Immature natural killer cell (primary cell): ENCODE data around the gene KYNU. TPM values are rescaled to one million over a fixed set of nuclear protein-coding genes. Genes with fewer than 3 reads are reported as not detected.
A peak's percentile ranks its signal among the peaks of the same experiment; 100 is the strongest.
"Not testable (repeated sequence)": the region's sequence is repeated elsewhere in the genome, so short reads cannot be mapped to it uniquely, and the experiment has no call there.

Source experiments
- DNase-seq, 3 donors: peaks; one replicate each; pipeline ENCODE4 v3.0.0; 2022; ENCODE audit warnings: mixed read lengths in 1 of 3
- H3K27ac Mint-ChIP-seq, 6 donors: one replicate each; pipeline ENCODE4 v1.8.0; 2020; ENCODE audit warnings: mixed read lengths in 6 of 6, mild to moderate bottlenecking in 5 of 6, inconsistent platforms in 4 of 6, moderate library complexity in 3 of 6
- H3K27me3 Mint-ChIP-seq, 3 donors: one replicate each; pipeline ENCODE4 v1.8.0; 2020 to 2021; ENCODE audit warnings: low read depth in 3 of 3, mild to moderate bottlenecking in 3 of 3, mixed read lengths in 3 of 3, moderate library complexity in 3 of 3, inconsistent platforms in 1 of 3
- H3K36me3 Mint-ChIP-seq, 3 donors: one replicate each; pipeline ENCODE4 v1.8.0; 2020; ENCODE audit warnings: mixed read lengths in 3 of 3, inconsistent platforms in 2 of 3, mild to moderate bottlenecking in 2 of 3
- H3K4me1 Mint-ChIP-seq, 2 donors: one replicate each; pipeline ENCODE4 v1.8.0; 2020; ENCODE audit warnings: inconsistent platforms in 2 of 2, mild to moderate bottlenecking in 2 of 2, mixed read lengths in 2 of 2, moderate library complexity in 1 of 2
- H3K4me3 Mint-ChIP-seq, 5 donors: one replicate each; pipeline ENCODE4 v1.8.0; 2020; ENCODE audit warnings: mild to moderate bottlenecking in 5 of 5, mixed read lengths in 5 of 5, inconsistent platforms in 3 of 5, moderate library complexity in 3 of 5
- H3K9me3 Mint-ChIP-seq, 6 donors: one replicate each; pipeline ENCODE4 v1.8.0; 2020; ENCODE audit warnings: mild to moderate bottlenecking in 6 of 6, mixed read lengths in 6 of 6, inconsistent platforms in 4 of 6, moderate library complexity in 3 of 6
- polyA plus RNA-seq, 3 donors: library from polyadenylated mRNA; unstranded; fragments of 300-500 nt; fragmentation: Illumina TruSeq; gene quantifications; one replicate each; pipeline ENCODE4 v1.2.3, GENCODE V29; 2021

Gene KYNU
- polyA plus RNA-seq, 3 donors from 2014 or later: 0.84 to 4.4 (median 4.3) TPM

DNA sequence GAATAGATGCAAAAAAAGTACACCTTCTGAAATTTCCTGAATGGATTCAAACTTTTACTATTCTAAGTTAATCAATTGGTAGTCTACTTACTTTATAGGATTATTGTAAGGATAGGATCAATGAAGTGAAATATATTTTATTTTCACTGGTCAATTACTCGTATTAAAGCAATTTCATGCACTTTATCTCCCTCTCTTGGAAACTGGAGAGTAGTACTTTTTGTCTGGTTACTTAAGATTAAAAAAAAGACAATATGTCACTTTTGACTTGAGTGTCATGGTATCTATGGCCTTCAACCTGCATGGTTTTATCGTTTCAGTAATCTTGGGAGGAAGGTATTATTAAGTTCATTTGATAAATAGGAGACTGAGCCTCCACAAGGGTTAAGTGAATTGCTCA is 1.0 kb upstream of the KYNU start:
- no peaks in the 10 kb centered on the region for H3K9me3 Mint-ChIP-seq
- no peak overlapping the region for H3K27ac Mint-ChIP-seq
- H3K27me3 Mint-ChIP-seq: peaks cover 0 to 4% (median 0%) of the 10 kb centered on the region in 3 donors
- DNase-seq: no peak
- H3K4me1 Mint-ChIP-seq: no peaks in the 10 kb centered on the region
- no peak overlapping the region for H3K4me3 Mint-ChIP-seq
- H3K36me3 Mint-ChIP-seq: no peaks in the 10 kb centered on the region

DNA sequence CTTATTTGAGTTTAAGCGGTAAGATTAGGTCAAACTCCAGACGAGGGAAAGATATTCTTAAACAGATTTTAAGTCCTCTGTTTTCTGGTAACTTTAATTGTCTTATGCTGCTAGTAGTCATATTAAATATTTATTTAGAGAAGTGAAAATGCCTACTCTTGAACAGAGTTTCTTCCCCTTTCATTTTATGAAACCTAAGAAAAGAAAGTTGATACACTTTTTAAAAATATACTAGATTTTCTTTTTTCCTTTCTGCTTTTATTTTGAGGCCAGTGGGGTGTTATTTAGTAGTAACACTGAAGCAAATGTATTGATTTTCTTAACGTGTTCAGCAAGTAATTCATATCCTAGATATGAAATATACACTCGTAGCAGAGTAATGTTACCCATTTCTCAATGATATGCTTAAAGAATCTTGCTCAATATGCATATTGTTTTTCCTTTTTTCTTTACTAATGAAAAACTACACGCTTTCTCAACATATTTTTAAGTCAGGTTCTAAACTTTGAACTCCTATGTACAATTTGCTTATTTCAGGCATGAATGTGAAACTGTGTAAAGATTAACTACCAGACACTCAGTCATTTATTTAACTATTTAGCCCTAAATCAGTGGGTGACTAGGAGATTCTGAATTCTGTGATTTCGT is 691 bp downstream of the KYNU start:
- no peak for DNase-seq
- Mint-ChIP-seq H3K27ac (no peak overlapping the region), H3K4me1 (no peaks in the 10 kb centered on the region), H3K9me3 (peaks cover 0 to 7% (median 0%) of the 10 kb centered on the region in 6 donors), H3K27me3 (peaks cover 0 to 3% (median 2%) of the 10 kb centered on the region in 3 donors), H3K36me3 (no peaks in the 10 kb centered on the region), H3K4me3 (no peak overlapping the region)

DNA sequence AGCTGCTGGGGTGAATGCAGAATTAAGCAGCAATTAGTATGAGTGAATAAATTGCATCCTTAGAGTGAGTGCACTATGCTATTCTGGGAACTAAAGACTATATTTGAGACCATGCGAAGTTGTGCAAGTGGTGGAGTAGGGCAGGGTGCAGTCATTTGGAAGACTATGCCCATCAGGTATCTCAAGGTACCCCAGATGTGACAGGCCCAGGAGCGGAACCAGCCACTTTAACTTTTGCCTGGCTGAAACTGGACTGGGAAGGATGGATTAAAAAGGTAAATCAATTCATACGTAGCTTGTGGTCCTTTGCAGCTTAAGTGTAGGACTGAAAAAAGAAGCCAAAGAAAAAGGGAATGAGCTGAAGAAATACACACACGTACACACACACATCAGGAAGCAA is 1.7 kb downstream of the KYNU start:
- H3K27ac Mint-ChIP-seq: no peak overlapping the region
- DNase-seq: no peak
- no peak overlapping the region for H3K4me3 Mint-ChIP-seq
- H3K36me3 Mint-ChIP-seq: peaks cover 0 to 4% (median 0%) of the 10 kb centered on the region in 3 donors
- peaks cover 0 to 3% (median 2%) of the 10 kb centered on the region in 3 donors for H3K27me3 Mint-ChIP-seq
- H3K4me1 Mint-ChIP-seq: no peaks in the 10 kb centered on the region
- H3K9me3 Mint-ChIP-seq: peaks cover 0 to 7% (median 2%) of the 10 kb centered on the region in 6 donors

DNA sequence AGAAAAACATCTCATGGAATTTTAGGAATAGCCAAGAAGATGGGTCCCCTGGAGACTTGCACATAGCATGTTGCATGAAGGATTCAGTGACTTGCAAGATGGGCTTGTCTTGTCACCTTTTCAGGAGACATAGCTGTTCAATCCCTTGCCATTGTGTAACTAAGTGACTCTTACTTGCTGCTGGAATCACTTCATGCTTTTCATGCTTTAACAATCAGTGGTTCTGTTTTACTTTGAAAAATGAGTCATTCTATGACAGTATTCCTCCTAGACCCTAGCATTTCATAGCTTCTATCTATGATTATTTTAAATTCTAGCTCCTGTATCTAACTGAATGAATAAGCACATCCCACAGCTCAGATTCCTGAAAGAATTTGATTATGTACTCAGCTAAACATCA is 2.8 kb downstream of the KYNU start:
- H3K27ac Mint-ChIP-seq: no peak overlapping the region
- H3K27me3 Mint-ChIP-seq: peaks cover 0 to 3% (median 2%) of the 10 kb centered on the region in 3 donors
- H3K4me3 Mint-ChIP-seq: no peak overlapping the region
- H3K36me3 Mint-ChIP-seq: peaks cover 0 to 4% (median 0%) of the 10 kb centered on the region in 3 donors
- DNase-seq: no peak
- H3K4me1 Mint-ChIP-seq: no peaks in the 10 kb centered on the region
- H3K9me3 Mint-ChIP-seq: peaks cover 0 to 7% (median 2%) of the 10 kb centered on the region in 6 donors

DNA sequence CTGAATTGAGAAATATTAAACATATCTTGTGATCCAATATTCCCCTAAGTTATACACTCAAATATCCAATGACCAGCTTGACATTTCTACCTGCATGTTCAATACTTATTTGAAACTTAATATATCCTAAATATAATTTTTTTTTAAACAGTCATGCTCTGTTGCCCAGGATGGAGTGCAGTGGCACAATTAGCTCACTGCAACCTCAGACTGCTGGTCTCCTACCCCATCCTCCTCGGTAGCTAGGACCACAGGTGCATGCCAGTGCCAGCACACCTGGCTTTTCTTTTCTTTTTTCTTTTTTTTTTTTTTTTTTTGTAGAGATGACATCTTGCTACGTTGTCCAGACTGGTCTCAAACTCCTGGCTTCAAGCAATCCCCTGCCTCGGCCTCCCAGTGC is 4.2 kb downstream of the KYNU start:
- Mint-ChIP-seq H3K4me1 (no peaks in the 10 kb centered on the region), H3K36me3 (peaks cover 0 to 4% (median 0%) of the 10 kb centered on the region in 3 donors), H3K9me3 (peaks cover 0 to 7% (median 2%) of the 10 kb centered on the region in 6 donors), H3K4me3 (no peak overlapping the region), H3K27me3 (peaks cover 0 to 3% (median 2%) of the 10 kb centered on the region in 3 donors), H3K27ac (no peak overlapping the region)
- DNase-seq: no peak

- not testable (repeated sequence) for H3K4me1 Mint-ChIP-seq, H3K27ac Mint-ChIP-seq, H3K36me3 Mint-ChIP-seq, H3K27me3 Mint-ChIP-seq, H3K4me3 Mint-ChIP-seq, DNase-seq, H3K9me3 Mint-ChIP-seq
Observed at GRCh38 chr2:142882500-142882899, 5.0 kb downstream of the KYNU start.

GRCh38 chr2:142883526-142883925 is 6.1 kb downstream of the KYNU start:
- Mint-ChIP-seq H3K27ac (no peak overlapping the region), H3K4me1 (no peaks in the 10 kb centered on the region), H3K9me3 (peaks cover 0 to 7% (median 2%) of the 10 kb centered on the region in 6 donors), H3K27me3 (peaks cover 0 to 3% (median 0%) of the 10 kb centered on the region in 3 donors), H3K36me3 (peaks cover 0 to 4% (median 0%) of the 10 kb centered on the region in 3 donors), H3K4me3 (no peak overlapping the region)
- no peak for DNase-seq

DNA sequence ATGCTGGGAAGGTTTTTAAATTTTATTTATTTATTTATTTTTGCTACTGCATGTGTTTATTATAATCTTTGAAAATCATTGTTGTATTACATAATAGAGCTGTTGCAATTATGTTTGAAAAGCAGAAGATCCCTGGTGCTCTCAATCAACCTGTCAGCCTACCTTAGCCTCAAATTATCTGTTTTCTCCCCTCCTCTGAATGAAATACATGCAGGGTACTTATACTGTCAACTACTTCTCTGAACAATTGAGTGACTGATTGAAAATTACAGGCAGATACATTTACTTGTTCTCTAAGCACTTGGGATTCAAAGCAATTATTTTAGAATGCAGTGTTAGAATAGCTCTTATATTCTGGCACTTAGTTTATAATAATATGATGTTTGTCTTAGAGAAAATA is 8.1 kb downstream of the KYNU start:
- Mint-ChIP-seq H3K4me3 (no peak overlapping the region), H3K4me1 (no peaks in the 10 kb centered on the region), H3K9me3 (peaks cover 0 to 7% (median 3%) of the 10 kb centered on the region in 6 donors), H3K27ac (no peak overlapping the region), H3K27me3 (peaks cover 0 to 6% (median 0%) of the 10 kb centered on the region in 3 donors), H3K36me3 (peaks cover 0 to 4% (median 0%) of the 10 kb centered on the region in 3 donors)
- no peak for DNase-seq

DNA sequence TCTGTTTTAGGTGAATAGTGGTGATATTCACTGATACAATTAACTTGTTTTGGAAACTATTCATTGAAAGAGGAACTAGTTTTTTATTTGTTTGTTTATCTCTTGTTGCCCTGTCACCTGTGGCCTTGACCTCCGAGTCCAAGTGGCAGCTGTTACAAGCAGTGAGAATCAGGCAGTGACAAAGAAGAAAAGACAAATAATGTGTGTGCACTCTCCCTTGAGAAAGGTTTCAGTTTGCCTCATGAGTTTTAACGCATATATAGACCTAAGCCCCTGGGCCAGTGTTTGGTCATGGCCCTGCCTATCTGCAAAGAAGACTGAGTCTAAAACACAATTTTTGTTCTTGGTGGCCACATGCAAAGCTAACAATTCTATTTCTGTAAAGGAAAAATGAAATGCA is 15.3 kb downstream of the KYNU start:
- no peak for DNase-seq
- Mint-ChIP-seq H3K36me3 (no peaks in the 10 kb centered on the region), H3K9me3 (peaks cover 0 to 2% (median 0%) of the 10 kb centered on the region in 6 donors), H3K27ac (no peak overlapping the region), H3K27me3 (peaks cover 0 to 3% (median 0%) of the 10 kb centered on the region in 3 donors), H3K4me1 (no peaks in the 10 kb centered on the region), H3K4me3 (no peak overlapping the region)

DNA sequence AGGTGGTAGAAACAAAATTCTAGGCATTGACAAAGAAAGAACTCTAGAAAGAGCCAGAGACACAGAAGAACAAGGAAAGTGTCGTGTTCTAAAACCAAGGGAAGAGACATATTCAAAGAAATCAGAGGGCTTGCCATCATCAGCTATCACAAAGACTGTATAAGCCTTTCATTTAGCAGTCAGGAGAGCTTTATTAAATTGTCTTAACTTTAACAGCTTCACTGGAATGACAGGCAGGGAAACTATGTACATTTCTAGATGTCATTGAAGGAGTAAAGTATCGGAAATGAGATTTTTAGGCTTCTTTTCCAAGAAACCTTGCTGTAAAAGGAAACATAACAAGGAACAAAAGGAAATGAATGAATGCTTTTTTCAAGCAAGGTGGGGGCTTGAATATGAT is 15.8 kb downstream of the KYNU start:
- peaks cover 0 to 2% (median 0%) of the 10 kb centered on the region in 6 donors for H3K9me3 Mint-ChIP-seq
- no peak overlapping the region for H3K4me3 Mint-ChIP-seq
- H3K27ac Mint-ChIP-seq: no peak overlapping the region
- no peaks in the 10 kb centered on the region for H3K4me1 Mint-ChIP-seq
- H3K27me3 Mint-ChIP-seq: peaks cover 0 to 3% (median 0%) of the 10 kb centered on the region in 3 donors
- no peak for DNase-seq
- H3K36me3 Mint-ChIP-seq: no peaks in the 10 kb centered on the region

DNA sequence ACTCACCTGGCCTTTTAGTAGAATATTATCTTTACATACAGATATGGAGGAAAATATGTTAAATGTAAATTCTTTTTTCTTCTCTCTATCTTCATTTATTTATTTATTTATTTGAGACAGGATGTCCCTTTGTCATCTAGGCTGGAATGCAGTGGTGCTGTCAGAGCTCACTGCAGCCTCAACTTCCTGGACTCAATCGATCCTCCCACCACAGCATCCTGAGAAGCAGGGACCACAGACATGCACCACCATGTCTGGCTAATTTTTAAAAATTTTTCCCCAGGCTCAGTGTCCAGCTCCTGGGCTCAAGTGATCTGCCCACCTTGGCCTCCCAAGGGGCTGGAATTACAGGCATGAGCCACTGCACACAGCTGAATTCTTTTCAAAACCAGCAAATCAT is 20.3 kb downstream of the KYNU start:
- H3K27ac Mint-ChIP-seq: peak overlapping the region in 1 of 6 donors; percentile 37

GRCh38 chr2:142900327-142900726 is 22.9 kb downstream of the KYNU start:
- not testable (repeated sequence) for H3K27me3 Mint-ChIP-seq, H3K27ac Mint-ChIP-seq, H3K4me3 Mint-ChIP-seq, H3K9me3 Mint-ChIP-seq, DNase-seq, H3K36me3 Mint-ChIP-seq, H3K4me1 Mint-ChIP-seq

More for the DNA sequence above, 20.3 kb downstream of the KYNU start:
- no peak for DNase-seq
- Mint-ChIP-seq H3K9me3 (peaks cover 0 to 2% (median 0%) of the 10 kb centered on the region in 6 donors), H3K4me1 (no peaks in the 10 kb centered on the region), H3K36me3 (no peaks in the 10 kb centered on the region), H3K27me3 (peaks cover 1 to 3% (median 2%) of the 10 kb centered on the region in 3 donors), H3K4me3 (no peak overlapping the region)

GRCh38 chr2:142901780-142902179 is 24.3 kb downstream of the KYNU start:
- DNase-seq: no peak
- Mint-ChIP-seq H3K4me1 (no peaks in the 10 kb centered on the region), H3K9me3 (peaks cover 0 to 4% (median 0%) of the 10 kb centered on the region in 6 donors), H3K27me3 (peaks cover 2 to 3% (median 3%) of the 10 kb centered on the region in 3 donors), H3K27ac (no peak overlapping the region), H3K36me3 (no peaks in the 10 kb centered on the region), H3K4me3 (no peak overlapping the region)

DNA sequence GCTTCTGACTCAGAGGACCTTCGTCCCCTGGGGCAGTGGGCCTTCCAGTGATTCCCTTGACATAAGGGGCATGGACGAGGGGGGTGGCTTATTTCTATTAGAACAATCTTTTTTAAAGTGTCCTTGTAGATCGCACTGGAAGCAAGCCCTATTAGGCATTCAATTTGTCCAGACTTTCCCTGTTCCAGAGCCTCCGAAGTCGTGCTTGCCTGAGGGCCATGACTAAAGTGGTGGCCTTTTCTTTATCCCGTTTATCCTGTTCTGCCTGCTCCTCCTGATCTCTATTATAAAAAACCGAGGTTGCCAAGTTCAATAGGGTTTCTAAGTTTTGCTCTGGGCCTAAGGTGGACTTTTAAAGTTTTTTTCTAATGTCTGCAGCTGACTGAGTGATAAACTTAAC is 26.3 kb downstream of the KYNU start:
- H3K4me3 Mint-ChIP-seq, H3K9me3 Mint-ChIP-seq, H3K4me1 Mint-ChIP-seq, H3K27me3 Mint-ChIP-seq, H3K27ac Mint-ChIP-seq, H3K36me3 Mint-ChIP-seq, DNase-seq: not testable (repeated sequence)

DNA sequence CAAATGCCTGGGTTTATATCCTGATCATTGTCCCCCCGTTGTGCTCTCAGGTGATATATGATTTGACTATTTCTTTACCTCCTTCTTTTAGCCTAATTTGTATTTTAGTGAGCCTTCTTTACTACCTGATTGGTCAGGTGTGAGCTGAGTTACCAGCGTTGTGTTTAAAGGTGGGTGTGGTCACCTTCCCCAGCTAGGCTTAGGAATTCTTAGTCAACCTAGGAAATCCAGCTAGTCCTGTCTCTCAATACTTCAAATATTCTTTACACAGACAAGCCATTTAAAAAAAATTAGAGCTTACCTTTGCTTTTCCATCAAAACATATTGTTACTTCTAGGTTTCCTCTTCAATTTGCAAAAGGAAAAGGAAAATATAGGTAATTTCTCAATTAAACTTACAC is 30.2 kb downstream of the KYNU start:
- H3K4me1 Mint-ChIP-seq: no peaks in the 10 kb centered on the region
- no peak overlapping the region for H3K4me3 Mint-ChIP-seq
- no peak overlapping the region for H3K27ac Mint-ChIP-seq
- no peaks in the 10 kb centered on the region for H3K36me3 Mint-ChIP-seq
- DNase-seq: no peak
- peaks cover 0 to 7% (median 0%) of the 10 kb centered on the region in 3 donors for H3K27me3 Mint-ChIP-seq
- peaks cover 0 to 4% (median 0%) of the 10 kb centered on the region in 6 donors for H3K9me3 Mint-ChIP-seq
